Islet of Langerhans (tissue), 1 donor: ENCODE results near the gene GCK.
"Not testable (repeated sequence)": the region's sequence is repeated elsewhere in the genome, so short reads cannot be mapped to it uniquely, and the experiment has no call there.

Source experiments
- FAIRE-seq: peaks from one replicate; lab custom pipeline; 2011; peaks lifted over from hg19 to GRCh38; lab: Jason Lieb, UNC

The GCK gene

GRCh38 chr7:44141221-44141850 lies 47.9 kb downstream of the GCK start, which contains the start of gene MYL7:
Gene MYL7, minus strand, starts transcription at chr7:44141332. Its CDS starts 27 bp downstream, at chr7:44141305.
- FAIRE-seq, result no peak

GRCh38 chr7:44140341-44140740 lies 48.9 kb downstream of the GCK start:
- no peak for FAIRE-seq

- FAIRE-seq, result no peak
Observed at GRCh38 chr7:44139311-44140010, 49.8 kb downstream of the GCK start.

- no peak for FAIRE-seq
Observed at GRCh38 chr7:44138698-44139097, 50.5 kb downstream of the GCK start.

- no peak for FAIRE-seq
Observed at GRCh38 chr7:44136731-44137130, 52.5 kb downstream of the GCK start.

- no peak for FAIRE-seq
Observed at GRCh38 chr7:44134943-44135628, 54.2 kb downstream of the GCK start.

GRCh38 chr7:44133295-44133694 lies 55.9 kb downstream of the GCK start:
- FAIRE-seq, result no peak

- no peak for FAIRE-seq
Observed at GRCh38 chr7:44132039-44132438, 57.2 kb downstream of the GCK start.

GRCh38 chr7:44131173-44132029 lies 57.8 kb downstream of the GCK start:
- FAIRE-seq, result no peak

GRCh38 chr7:44128721-44129582 lies 60.3 kb downstream of the GCK start:
- no peak for FAIRE-seq

GRCh38 chr7:44127161-44127560 lies 62.1 kb downstream of the GCK start:
- FAIRE-seq, result no peak

- not testable (repeated sequence) for FAIRE-seq
Observed at GRCh38 chr7:44126574-44126973, 62.7 kb downstream of the GCK start.

GRCh38 chr7:44124822-44125202 lies 64.4 kb downstream of the GCK start:
- no peak for FAIRE-seq

GRCh38 chr7:44123190-44124003 lies 65.8 kb downstream of the GCK start, which contains the start of gene POLD2:
Gene POLD2, minus strand, starts transcription at chr7:44123548. Its CDS starts 1,495 bp downstream, at chr7:44122053.
- no peak for FAIRE-seq

GRCh38 chr7:44122529-44122928 lies 66.7 kb downstream of the GCK start:
- FAIRE-seq, result no peak

- FAIRE-seq, result no peak
Observed at GRCh38 chr7:44121761-44122420, 67.3 kb downstream of the GCK start.

GRCh38 chr7:44120395-44120794 lies 68.8 kb downstream of the GCK start:
- FAIRE-seq, result no peak

GRCh38 chr7:44119829-44120380 lies 69.3 kb downstream of the GCK start:
- FAIRE-seq, result no peak

- no peak for FAIRE-seq
Observed at GRCh38 chr7:44117801-44118429, 71.3 kb downstream of the GCK start.
